ENCODE measurements around the gene HDAC9.
A peak's percentile ranks its signal among the peaks of the same experiment; 100 is the strongest.

HDAC9 gene

DNA sequence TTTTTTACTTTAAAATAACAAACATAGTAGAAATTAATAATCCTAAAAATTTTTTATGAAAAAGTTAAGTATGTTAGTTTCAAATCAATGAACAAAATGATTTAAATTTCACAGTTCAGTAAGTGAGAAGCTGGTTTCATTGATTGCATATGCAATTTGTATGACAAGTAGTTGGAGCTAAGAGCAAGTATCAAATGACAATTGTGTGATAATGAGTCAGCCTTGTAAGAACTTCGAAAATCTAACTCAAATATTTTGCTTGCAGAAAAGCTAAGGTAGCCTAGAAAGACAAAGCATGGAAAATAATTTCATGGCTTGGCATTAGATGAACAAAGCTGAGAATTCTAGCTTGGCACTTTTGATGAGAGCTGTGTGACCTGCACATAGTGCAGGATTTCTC, 111.5 kb downstream of the HDAC9 start:
- DNase-seq = peak; percentile 35

DNA sequence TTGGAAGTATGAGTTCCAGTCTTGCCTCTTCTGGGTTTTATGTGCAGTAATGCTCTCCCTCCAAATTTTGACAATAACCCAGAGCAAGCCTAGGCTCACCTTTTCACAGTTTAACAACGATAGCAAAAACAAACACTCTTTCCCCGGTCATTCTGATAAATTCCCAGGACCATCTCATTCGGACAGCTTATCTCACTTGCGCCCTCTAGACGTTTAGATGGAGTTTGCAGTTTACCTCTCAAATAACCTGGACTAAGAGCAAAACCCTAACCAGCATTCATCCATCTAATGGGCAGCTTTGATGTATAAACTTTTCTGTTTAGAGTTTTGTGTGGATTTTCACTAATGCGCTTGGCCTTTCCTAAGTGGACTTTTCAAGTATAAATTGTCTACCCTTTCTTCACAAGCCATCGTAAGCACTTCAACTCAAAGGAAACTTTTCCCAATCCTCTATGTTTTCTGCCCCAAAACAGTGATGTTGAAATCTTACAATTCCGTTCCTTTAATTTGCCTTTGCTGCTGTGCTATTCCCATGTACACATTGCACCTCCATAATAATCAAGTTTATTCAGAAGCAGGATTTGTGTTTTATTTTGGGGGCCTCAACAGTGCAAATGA, 114.9 kb downstream of the HDAC9 start:
- DNase-seq = no peak

DNA sequence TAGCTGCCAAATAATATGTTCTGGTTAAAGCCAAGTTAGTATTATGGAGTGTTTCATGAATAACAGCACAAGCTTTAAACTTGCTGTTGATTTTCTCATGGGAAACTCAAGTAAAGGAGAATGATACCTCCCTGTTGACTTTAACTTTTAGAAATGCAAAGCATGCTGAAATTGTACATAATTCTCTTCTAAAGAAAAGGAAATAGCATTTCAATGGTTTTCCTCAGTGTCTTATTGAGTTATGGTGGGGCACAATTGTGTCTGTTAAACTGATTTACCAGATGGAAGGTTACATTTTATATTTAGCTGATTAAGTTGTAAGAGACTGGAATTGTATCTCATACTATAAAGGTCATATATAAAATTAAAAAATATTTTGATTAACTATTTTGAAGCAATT, 119.3 kb downstream of the HDAC9 start:
- DNase-seq = no peak

DNA sequence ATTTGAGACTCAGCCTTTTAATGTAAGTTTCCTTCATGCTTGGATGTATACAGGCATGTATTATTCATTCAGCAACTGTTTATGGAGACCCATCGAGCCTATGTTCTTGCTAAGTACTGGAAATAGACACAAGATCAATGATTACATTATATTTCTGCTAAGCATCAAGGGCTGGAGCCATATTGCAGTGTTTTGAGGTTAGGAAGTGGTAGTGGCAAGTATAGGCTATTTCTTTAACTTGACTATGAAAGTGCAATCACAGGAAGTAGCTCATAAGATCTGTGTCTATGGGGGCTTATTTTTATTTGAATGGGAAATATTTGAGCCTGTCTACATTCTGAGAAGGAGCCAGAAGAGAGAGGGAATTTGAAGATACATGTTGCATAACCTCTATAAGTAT, 123.8 kb downstream of the HDAC9 start:
- DNase-seq = no peak

DNA sequence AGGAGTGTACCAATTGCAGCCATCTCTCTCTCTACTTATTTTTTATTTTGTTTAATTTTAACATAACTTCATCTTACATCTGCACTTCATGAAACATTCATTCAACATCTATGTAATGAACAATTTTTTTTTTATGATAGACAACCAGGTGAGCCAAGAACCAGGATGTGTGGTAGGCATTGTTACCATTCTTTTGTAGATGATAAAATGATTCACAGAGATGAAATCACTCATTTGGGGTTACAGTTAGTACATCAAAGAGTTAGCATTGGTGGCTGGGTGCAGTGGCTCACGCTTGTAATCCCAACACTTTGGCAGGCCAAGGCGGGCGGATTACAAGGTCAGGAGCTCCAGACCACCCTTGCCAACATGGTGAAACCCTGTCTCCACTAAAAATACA, 127.8 kb downstream of the HDAC9 start:
- DNase-seq = no peak

DNA sequence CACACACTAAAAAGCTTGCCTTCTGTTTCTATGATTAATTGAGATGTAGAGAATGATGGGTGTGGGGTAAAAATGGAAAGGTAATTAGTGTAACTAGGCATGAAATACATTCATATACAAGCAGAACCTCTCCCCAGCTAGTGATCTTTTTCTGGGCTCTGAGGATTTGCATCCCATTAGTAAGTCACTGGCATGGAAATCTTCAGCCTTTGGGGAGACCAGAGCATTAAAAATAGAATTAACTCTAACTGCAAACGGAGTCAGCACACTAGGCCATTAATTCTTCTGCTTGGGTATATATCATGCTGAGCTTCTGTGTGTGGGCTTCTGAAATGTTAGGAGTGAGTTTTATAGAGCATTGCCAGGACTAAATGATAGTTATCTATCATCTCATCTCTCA, 128.9 kb downstream of the HDAC9 start:
- DNase-seq = no peak

DNA sequence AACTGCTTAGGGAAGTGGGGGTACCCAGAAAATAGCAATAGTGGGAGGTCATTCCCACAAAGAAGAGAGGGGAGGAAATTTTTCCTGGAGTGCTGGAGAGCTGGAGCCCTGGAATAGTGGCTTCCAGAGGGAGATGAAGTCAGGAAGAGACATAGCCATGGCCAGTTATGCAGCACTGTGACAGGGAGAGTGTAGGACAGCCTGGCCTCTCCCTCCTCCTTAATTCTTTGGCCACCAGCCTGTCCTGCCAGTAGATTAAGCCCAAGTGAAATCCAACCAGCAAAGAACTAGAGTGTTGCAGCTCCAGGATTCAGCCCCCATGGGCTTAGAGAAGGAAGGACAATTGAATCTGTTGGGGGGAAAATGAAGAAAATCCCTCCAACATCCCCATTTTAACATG, 130.5 kb downstream of the HDAC9 start:
- DNase-seq = no peak

DNA sequence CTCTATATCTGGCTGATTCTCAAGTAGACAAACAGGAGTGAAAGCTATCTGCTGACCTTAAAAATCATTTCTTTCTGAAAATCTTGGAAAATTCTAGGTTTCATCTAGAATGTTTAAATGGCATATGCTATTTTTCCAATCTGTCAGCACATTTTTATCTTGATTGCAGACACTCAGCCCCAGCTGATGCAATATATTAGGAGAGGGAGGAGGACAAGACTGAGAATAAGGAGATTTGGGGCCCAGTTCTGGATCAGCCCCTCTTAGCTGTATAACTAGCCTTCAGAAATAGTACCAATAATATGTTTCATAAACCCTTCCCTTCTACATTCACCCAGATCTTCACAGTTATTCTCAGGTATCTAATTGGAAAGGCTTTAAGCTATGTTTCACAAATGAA, 131.2 kb downstream of the HDAC9 start:
- DNase-seq = no peak

DNA sequence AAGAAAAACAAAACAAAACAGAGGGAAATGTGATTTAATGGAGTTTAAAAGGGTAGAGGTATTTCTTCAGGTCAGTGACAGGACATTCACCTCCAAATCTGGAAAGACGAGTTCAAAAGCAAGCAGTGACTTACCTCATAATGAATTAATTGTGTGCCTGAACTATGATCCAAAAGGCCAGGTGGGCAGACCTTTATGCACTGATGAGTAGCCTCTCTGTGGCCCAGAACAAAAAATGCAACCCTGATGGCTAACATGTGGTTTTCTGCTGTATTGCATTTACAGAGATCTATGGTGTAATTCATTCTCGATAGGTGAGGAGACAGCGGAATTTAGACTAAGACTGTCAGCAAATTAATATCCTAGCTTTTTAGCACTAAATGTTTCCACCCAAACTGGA, 142.0 kb downstream of the HDAC9 start:
- DNase-seq = no peak

DNA sequence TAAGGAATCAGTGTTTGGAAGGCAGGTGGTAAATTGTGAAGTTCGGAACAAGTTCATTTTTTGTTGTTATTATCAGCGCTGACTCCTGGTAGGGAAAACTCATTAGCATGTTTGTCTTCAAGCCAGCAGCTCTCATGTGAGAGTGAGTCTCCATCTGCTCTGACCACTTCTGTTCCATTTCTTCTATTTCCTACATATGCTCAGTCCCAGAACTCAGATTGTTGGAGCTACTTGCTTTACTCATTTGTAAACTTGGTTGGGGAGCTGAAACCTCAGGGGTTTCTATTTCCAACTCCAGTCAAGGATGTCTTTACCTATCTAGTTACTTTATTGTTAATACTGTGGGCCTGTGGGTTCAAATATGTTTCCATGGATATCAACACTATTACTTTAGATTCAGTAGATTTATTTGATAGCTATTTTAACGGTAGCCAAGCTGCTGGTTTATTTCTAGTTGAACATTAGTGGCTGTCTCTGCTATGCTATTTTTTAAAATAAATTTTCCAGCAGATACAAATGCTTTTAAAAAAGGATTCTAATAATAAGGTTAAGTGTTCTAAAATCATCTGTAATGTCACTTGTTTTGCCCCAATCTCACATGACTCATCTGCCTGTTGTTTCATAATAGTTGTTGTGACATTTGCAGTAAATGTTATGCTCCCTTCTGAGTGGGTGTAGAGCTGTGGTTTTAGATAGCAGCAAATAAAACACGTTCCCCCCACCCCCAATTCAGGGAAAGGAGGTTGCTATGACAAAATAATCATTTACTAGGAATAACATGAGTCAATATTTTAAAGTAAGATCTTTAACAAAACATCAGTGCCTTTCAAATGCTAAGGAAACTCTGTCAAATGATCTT, 143.3 kb downstream of the HDAC9 start:
- DNase-seq = peak; percentile 64

DNA sequence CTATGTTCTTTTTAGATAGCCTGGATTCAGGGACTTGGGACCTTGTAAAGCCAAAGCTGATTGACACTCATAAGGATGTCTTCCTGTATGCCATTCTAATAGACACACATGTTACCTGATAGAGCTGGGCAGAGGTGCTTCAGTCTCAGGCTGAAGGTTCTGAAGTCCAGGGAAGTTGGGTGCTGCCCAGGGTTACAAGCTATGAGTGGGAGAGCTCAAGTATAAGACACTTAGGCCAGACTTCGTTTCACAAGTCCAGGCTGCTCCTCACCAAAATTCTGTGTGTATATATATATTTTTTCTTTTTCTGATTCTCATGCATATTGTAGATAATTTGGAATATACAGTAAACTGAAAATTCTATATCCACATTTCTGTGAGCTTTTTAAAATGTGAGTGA, 144.2 kb downstream of the HDAC9 start:
- DNase-seq = no peak

DNA sequence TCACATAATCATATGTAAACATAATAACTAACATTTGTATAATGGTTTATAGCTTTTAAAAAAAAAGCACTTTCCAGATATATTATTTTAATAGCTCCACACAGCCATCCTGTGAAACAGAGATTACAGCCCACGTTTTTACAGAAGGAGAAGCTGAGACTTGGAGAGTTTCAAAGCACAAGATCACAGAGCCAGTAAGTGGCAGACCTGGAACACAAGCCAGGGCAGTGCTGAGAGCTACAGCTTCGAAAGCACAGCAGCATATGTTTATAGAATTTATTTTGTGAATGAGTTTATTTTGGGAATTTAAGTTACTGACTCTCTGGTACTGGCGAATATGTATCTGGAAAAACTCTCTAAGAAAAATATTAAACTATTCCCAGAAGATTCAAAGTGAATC, 149.4 kb downstream of the HDAC9 start:
- DNase-seq = no peak

DNA sequence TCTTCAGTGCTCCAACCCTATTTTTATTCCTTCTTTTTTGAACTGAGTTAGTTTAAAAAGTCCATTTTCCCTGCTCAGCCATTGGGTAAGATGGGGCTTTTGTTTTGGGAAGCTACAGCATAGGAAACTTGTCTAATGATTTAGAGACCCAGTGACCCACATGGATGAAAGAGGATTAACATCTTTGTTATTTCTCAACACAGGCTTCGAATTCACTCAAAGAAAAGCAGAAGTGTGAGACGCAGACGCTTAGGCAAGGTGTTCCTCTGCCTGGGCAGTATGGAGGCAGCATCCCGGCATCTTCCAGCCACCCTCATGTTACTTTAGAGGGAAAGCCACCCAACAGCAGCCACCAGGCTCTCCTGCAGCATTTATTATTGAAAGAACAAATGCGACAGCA, 152.0 kb downstream of the HDAC9 start:
- DNase-seq = no peak

DNA sequence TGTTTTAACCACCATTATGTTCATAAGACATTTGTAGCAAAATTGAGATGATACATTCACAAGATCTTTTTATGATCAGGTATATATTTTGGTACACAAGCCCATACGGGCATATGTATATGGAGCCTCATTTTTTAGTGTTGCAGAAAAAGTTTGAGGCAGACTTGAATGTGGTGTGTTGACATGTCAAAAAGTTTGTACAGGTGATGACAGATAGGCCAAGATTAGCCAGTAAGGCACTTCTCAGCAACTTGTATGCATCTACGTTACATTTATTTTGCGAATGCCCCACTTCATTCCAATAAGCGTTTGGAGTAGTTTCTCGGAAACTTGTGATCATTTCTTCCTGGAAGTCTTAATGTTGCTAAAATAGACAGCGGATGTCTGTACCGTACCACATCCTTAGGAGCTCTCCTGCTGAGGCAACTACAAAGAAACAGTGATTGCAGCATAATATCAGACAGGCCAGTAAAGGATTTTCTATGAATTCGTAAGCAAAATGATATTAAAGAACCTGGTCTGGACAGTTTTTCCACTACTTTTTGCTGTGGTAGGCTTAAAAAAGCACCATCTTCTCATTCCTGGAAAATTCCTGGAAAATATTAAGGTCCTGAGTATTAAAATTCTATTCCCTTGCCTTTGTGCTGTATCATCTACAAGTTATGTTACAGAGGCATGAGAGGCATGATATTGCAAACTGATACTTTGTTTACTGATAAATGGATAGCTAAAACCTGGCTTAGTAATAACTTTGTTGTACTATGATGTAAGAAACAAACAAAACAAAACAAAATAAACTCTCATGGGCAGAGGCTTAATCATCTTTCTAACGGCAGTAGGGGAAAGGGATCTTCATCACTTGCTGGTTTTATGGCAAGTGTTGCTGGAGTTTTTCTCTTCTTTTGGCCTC, 153.6 kb downstream of the HDAC9 start:
- no peak for DNase-seq

DNA sequence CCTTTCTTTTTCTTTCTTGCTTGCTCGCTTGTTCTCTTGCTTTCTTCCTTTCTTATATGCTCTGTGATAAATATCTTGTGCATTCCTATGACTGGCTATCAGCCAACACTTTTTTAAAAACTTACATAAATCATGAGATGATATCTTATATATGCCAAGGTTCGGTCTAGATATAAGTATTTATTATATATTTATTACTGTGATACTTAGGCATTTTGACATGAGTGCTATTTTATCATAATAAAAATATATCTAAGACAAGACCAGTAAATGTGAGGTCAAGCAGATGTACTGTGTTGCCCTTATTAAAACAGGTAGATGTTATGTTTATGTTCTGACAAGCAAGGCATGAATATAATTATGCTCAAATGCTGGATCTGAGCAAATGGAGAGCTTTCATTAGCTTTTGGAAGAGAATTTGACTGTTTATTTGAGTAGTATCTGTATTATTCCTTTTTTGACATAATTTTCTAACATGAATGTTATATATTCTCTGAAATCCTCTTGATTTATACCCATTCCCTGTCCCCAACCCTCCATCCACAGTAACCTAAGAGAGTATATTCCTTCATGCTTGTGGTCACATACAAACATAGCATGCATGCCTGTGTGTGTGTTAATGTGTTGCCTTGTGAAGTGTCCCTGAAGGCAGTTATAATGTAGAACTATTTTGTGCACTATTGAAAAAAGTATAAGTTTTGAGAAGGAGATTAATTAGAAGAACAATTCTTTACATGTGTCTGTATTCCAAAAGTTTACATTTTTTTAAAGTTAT, 158.0 kb downstream of the HDAC9 start:
- peak; percentile 58 for DNase-seq

DNA sequence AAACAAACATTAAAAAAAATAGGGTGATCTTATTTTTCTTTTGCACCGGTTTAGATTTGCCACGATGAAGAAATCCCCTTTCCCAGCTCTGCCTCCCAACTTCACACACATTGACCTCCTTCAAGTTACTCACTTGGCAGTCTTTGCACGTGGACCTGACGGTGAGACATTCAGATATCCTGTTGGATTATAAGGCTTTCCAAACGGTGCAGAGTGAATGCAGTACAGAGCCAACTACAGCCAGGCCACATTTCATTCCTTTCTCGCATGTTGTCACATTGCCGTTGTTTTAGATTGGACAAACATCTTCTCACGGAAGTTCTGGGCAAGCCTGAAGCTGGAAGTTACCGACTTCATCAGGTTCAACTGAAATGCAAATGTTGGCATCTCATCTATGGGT, 159.2 kb downstream of the HDAC9 start:
- DNase-seq = no peak

DNA sequence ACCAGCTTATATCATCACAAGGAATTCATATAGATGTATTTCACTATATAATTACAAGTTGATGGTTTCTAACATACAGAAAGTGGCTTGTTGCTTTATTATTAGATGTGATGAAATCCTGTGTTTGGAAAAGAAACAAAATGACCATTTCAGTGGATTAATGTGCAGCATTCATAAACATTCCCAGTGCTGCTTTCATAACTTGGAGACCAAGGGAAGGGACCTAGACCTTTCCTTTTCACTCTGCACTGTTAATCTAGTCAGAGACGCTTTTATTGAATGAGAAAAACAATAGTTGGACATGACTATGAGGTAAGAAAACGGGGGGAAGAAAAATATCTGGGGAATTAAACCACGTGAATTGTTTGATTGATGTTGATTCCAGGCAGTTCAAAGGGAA, 160.0 kb downstream of the HDAC9 start:
- peak; percentile 27 for DNase-seq

DNA sequence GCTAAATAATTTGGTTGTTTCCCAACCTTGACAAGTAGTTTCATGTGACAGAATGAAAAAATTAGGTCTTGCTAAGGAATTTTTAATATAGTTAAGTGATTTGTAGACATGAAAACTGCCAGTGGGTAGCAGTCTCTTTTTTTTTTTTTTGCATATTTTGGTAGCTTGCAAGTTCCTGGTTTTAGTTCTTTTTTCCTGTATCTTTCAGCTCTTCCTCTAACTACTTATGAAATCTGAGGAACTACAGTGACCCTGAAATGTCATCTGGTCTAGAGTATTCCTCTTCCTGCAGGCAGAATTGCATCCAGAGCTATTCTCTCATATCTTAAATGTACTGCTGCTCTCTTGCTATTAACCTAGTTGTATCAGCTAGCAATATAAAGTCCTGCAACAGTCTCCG, 160.4 kb downstream of the HDAC9 start:
- no peak for DNase-seq

DNA sequence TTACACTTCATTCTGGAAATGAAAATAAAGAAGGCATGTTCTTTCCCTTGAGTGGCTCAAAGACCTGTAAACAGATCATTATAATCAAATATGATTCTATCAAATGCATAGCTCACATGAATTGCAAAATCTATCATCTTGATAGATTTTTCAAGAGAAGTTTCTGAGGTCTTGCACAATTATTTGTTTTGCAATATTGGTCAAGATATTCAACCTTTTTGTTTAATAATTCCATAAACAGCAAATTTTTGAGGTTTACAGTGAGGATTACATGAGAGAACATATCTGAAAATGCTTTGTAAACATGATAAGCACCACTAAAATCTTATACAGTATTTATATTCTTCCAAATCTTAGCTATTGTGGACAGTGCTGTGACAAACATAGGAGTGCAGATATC, 160.8 kb downstream of the HDAC9 start:
- DNase-seq = no peak

DNA sequence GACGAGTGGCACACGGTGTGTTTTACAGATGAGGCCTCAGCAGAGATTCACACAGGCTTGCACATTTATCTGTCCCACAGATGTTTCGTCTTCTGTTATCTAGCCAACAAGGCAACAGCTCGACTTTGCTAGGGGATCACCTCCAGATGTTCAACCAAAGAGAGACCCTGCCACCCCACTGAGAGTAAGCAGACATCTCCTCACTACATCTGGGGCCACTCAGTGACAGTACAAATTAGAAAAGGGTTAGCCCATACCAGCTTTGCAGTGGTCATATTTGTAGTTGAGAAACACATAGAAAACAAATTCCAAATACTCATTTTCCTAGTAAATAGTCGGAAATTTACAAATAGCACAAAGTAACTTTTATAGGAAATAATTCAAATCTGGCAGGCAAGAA, 164.2 kb downstream of the HDAC9 start:
- DNase-seq = no peak

DNA sequence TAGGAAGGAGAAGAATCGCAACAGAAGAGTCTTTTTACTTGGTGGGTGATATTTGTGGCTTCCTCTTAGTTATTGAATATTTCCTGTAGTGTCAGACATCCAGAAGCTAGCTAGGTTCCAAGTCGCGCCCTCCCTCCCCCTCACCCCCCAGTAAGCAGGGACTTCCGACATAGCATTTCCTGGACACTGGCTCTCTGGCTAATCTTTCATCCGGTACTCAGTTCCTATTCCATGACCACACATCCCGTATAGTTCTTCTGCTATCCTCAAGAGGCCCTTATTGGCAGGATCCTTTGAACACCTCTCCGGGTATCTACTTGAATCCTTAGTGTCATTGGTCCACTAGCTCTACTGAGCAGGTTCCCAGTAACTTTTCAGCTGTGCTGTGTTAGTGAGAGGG, 167.8 kb downstream of the HDAC9 start:
- no peak for DNase-seq

DNA sequence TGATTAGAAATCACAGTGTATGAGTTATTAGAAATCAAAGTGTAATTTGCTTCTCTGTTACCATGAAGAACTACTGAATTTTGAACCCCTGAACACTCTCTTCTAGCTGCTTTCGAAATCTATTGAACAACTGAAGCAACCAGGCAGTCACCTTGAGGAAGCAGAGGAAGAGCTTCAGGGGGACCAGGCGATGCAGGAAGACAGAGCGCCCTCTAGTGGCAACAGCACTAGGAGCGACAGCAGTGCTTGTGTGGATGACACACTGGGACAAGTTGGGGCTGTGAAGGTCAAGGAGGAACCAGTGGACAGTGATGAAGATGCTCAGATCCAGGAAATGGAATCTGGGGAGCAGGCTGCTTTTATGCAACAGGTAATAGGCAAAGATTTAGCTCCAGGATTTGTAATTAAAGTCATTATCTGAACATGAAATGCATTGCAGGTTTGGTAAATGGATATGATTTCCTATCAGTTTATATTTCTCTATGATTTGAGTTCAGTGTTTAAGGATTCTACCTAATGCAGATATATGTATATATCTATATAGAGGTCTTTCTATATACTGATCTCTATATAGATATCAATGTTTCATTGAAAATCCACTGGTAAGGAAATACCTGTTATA, 170.7 kb downstream of the HDAC9 start:
- peak; percentile 62 for DNase-seq

All from fibroblast of skin of right quadriceps (primary cell).